HG03139 (cell line): Measurements from ENCODE around the gene KIF21A.

Source experiments
- ATAC-seq: cut with Tn5 transposase; IDR thresholded peaks from one replicate; pipeline ENCODE4 v1.9.1; 2021; ENCODE audit not compliant: unreplicated experiment

KIF21A gene

DNA sequence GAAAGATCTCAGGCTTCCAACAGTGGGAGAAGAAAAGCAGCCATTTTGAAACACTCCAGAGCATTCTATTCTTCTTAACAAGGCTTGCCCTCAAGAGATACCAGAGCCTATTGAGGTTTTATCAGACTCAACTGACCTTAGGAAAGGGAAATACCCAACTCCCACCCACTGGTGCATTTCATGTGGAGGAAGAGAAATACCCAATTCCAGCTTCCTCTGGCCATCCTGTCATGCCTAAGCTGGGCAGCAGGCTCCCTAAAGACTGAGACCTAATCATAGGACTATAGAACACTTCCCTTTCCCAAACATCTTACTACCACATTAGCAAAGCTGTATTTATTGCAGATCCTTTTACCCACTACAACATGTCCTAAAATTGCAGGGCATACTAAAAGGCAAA, 164.5 kb downstream of the KIF21A start:
- ATAC-seq, result no peak

DNA sequence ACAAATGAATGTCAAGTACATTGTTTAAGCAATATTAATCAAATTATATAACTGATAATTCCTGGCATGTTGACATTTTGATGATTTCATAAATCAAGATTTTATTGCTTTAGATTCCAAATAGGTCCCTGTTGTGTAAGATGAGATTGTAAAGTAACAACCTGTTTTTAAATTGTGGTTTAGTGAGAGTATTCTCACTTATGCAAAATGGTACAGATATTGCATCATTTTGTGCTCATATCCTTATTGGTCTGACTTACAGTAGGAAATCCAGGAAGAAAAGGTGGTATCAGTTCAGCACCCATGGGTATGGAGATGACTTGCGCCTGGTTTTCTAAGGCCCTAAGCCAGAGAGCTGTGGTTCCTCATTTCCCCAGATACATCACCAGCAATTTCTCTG, 165.5 kb downstream of the KIF21A start:
- no peak for ATAC-seq

DNA sequence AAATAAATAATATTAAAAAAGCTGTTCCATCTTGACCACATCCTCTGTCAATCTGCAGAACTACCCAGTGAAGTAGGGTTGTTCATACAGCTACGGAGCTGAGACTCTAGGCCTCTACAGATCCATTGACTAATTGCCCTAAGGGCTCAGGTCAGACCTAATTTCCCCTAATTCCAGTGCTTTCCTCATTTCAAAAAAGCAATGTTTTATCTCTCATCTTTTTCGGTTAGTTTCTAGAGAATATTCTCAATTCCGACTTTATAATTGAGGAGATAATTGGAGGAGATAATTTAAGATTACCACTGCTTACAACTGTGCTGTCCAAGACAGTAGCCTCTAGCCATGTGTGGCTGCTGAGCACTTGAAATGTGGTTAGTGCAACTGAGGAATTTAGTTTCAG, 167.1 kb downstream of the KIF21A start:
- no peak for ATAC-seq

DNA sequence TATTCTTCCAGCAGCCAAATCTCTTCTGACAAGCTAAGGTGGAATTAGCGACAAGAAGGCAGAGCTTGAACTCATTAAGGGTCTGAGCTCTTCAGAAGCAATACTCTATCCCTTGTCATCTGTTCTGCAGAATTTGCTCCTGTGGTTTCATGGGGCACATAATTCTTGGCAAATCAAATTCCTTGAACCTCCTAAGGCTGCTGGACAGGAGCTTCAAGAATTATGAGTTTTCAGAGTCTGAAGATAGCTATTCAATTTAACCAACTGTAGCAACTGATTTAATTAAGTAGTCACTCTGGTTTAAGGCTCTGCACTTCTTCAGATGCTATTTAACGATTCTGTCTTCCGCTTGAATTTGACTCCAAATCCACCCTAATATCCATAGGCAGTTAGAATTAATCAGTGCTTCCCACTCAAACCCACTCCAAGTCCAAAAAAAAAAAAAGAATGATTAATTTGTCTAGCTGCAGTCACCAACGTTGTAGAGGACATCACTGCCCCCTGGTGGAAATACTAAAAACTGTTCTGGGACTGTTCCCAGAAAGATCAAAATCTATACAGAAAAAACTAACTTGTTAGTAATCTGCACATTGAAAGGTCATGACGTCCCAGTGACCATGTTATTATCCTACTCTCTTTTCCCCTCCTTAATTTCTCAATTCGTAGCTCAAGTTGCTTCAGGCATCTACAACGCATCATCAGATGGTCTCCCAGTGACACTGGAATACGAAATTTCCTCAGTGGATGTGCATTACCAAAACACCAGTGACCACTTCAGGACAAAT, 169.9 kb downstream of the KIF21A start:
- peak; percentile 53 for ATAC-seq

DNA sequence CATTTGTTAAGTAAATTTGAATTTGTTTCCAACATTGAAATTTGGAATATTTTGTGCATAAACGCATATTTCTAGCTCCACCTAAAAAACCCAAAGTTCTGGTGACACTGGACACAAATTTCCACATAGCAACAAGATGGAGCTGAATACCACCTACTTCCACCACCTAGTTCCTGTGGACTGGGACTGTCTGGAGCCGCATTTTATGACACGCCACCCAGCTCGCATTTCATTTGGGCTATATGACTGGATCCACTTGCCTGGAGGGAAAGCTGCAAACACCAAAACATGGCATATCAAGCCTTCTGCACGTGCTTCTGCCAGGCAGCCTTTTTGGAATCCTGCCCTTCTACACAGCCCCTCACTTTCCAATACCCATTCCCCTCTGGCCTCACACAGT, 173.4 kb downstream of the KIF21A start:
- no peak for ATAC-seq

DNA sequence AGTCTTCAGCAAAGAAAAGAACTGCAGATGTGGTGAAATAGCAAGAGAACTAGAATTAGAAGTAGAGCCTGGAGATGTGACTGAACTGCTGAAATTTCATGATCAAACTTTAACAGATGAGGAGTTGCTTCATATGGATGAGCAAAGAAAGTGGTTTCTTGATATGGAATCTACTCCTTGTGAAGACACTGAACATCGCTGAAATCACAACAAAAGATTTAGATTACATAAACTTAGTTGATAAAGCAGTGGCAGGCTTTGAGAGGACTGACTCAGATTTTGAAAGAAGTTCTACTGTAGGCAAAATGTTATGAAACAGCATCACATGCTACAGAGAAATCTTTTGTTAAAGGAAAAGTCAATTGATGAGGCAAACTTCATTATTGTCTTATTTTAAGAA, 175.0 kb downstream of the KIF21A start:
- ATAC-seq, result no peak

DNA sequence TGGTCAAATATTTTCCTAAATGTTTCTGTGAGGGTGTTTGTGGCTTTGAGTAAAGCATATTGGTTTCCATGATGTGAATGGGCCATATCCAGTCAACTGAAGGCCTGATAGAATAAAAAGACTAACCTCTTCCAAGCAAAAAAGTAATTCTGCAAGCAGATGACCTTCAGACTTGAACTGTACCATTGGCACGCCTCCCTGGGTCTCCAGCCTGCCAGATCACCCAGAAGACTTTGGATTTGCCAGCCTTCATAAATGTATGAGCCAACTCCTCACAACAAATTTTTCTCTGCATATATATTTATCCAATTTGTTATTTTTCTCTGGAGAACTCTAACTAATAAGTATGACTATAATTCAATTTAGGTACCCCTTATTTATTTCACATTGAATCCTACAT, 190.3 kb downstream of the KIF21A start:
- ATAC-seq, result no peak
